K562 (cell line): ENCODE data around the gene MRPL48. TPM values are rescaled to one million over a fixed set of nuclear protein-coding genes. Genes with fewer than 3 reads are reported as not detected.

ENCODE experiments used
- DMBX1 ChIP-seq: fragments of 250-450 bp; sonication (Bioruptor Pico); IDR thresholded peaks from 2 replicates; pipeline ENCODE4 v1.8.0; 2022; ENCODE audit warnings: inconsistent platforms, mild to moderate bottlenecking, moderate library complexity, borderline replicate concordance
- ERF ChIP-seq: fragments of 450-650 bp; formaldehyde crosslinking; IDR thresholded peaks from 2 replicates; pipeline ENCODE4 v1.4.0; 2020; ENCODE audit warnings: mild to moderate bottlenecking, mixed read lengths
- JUN ChIP-seq, 2 experiments: sonication (generic) in 1 of 2; formaldehyde crosslinking in 1 of 2; IDR thresholded peaks; 2 replicates each; pipeline versions ENCODE4 v1.6.1 to v1.8.0; 2012 to 2022; ENCODE audit warnings: borderline replicate concordance in 2 of 2, mild to moderate bottlenecking in 2 of 2, improper control_type of control experiment in 1 of 2, low read depth in 1 of 2, low read length in 1 of 2, missing genetic modification reagents in 1 of 2
- LCOR ChIP-seq: sonication (generic); formaldehyde crosslinking; IDR thresholded peaks from 2 replicates; pipeline ENCODE4 v1.8.0; 2022; ENCODE audit warnings: mild to moderate bottlenecking, missing genetic modification reagents
- MAFF ChIP-seq: IDR thresholded peaks from 2 replicates; pipeline ENCODE4 v1.6.1; 2012; ENCODE audit warnings: low read length, improper control_type of control experiment
- MED1 ChIP-seq: sonication (generic); formaldehyde crosslinking; IDR thresholded peaks from 2 replicates; pipeline ENCODE4 v1.8.1; 2023; ENCODE audit warnings: missing genetic modification reagents, borderline replicate concordance
- MEF2A ChIP-seq: IDR thresholded peaks from 2 replicates; pipeline ENCODE4 v1.6.1; 2011; ENCODE audit warnings: low read depth, mild to moderate bottlenecking, low read length, moderate library complexity; ENCODE audit not compliant: control insufficient read depth
- NFRKB ChIP-seq: fragments of 450-650 bp; IDR thresholded peaks from 2 replicates; pipeline ENCODE4 v1.6.1; 2016; ENCODE audit warnings: low read depth
- NFYB ChIP-seq: IDR thresholded peaks from 2 replicates; pipeline ENCODE4 v1.6.1; 2011; ENCODE audit warnings: mild to moderate bottlenecking, moderate library complexity; ENCODE audit not compliant: insufficient read length; ENCODE audit errors: extremely low read depth
- PHTF2 ChIP-seq: fragments of 250-450 bp; sonication (Bioruptor Pico); IDR thresholded peaks from 2 replicates; pipeline ENCODE4 v1.5.0; 2021; ENCODE audit warnings: mild to moderate bottlenecking
- POLR3A ChIP-seq: IDR thresholded peaks from 2 replicates; pipeline ENCODE4 v1.6.1; 2011; ENCODE audit warnings: borderline replicate concordance, mild to moderate bottlenecking, moderate library complexity; ENCODE audit not compliant: insufficient read length, insufficient read depth; ENCODE audit errors: extremely low read depth
- RFX5 ChIP-seq: IDR thresholded peaks from 2 replicates; pipeline ENCODE4 v1.6.1; 2011; ENCODE audit warnings: low read depth, mild to moderate bottlenecking, improper control_type of control experiment, low read length
- SAFB ChIP-seq: fragments of 200-400 bp; formaldehyde crosslinking; IDR thresholded peaks from 2 replicates; pipeline ENCODE4 v1.6.1; 2017; ENCODE audit warnings: low read depth, low read length, borderline replicate concordance
- SMAD2 ChIP-seq: fragments of 150-350 bp; IDR thresholded peaks from 2 replicates; pipeline ENCODE4 v1.6.1; 2014; ENCODE audit warnings: low read depth, mild to moderate bottlenecking, low read length
- SMARCA4 ChIP-seq: fragments of 450-650 bp; IDR thresholded peaks from 2 replicates; pipeline ENCODE4 v1.6.1; 2016
- TFAM ChIP-seq: fragments of 250-450 bp; sonication (Bioruptor Pico); conservative IDR thresholded peaks from 2 replicates; pipeline ENCODE4 v1.5.0; 2021; ENCODE audit warnings: mild to moderate bottlenecking, moderate library complexity
- ZNF124 ChIP-seq: sonication (generic); formaldehyde crosslinking; IDR thresholded peaks from 2 replicates; pipeline ENCODE4 v1.8.1; 2022; ENCODE audit warnings: missing genetic modification reagents
- ZNF263 ChIP-seq: sonication (generic); formaldehyde crosslinking; IDR thresholded peaks from 2 replicates; pipeline ENCODE4 v1.8.0; 2022; ENCODE audit warnings: mild to moderate bottlenecking, missing genetic modification reagents, borderline replicate concordance
- polyA plus RNA-seq, 8 experiments: library from polyadenylated mRNA; depleted of rRNA in 4 of 8; stranded (reverse) in 5 of 8; unstranded in 3 of 8; fragments of >200 nt; fragmentation: Nextera tagmentation in 2 of 8; fragmentation: Illumina TruSeq in 1 of 8; extraction: Ambion mirVana in 2 of 8; extraction: Trizol in 1 of 8; gene quantifications; 2 replicates each; pipeline versions ENCODE4 v1.2.1 to v1.2.3, GENCODE V29; 2011 to 2014; ENCODE audit warnings: inconsistent platforms in 1 of 8, missing spikeins in 1 of 8
- total RNA-seq, 7 experiments: library from RNA; depleted of rRNA in 6 of 7; stranded (reverse); fragments of >200 nt in 6 of 7; fragmentation: Illumina TruSeq in 2 of 7; extraction: Trizol in 2 of 7; gene quantifications; 2 replicates each; pipeline versions ENCODE4 v1.2.1 to v1.2.3, GENCODE V29; 2011 to 2021; ENCODE audit warnings: low replicate concordance in 1 of 7
- TF ChIP-seq, protein P1 (sequence below): fragments of 450-650 bp; IDR thresholded peaks from 2 replicates; pipeline ENCODE4 v1.6.1; 2017; ENCODE audit warnings: mild to moderate bottlenecking, moderate library complexity
- TF ChIP-seq, protein P2 (sequence below): IDR thresholded peaks from 2 replicates; pipeline ENCODE4 v1.6.1; 2016; ENCODE audit warnings: missing genetic modification characterization, missing compliant biosample characterization
- TF ChIP-seq, protein P3 (sequence below): fragments of 250-450 bp; sonication (Bioruptor Pico); IDR thresholded peaks from 2 replicates; pipeline ENCODE4 v1.8.0; 2022; ENCODE audit warnings: moderate library complexity, mild to moderate bottlenecking, inconsistent platforms
- TF ChIP-seq, protein P4 (sequence below): fragments of 450-650 bp; conservative IDR thresholded peaks from 2 replicates; pipeline ENCODE4 v1.6.1; 2016; ENCODE audit warnings: missing genetic modification characterization, low read depth, mild to moderate bottlenecking, control low read depth, missing compliant biosample characterization

MRPL48 gene
- total and polyA plus RNA-seq, 9 of the 15 experiments (the other 6 are each of a cell fraction or from before 2014, with no cell fraction given), result 66.0 to 237 (median 104) TPM

DNA sequence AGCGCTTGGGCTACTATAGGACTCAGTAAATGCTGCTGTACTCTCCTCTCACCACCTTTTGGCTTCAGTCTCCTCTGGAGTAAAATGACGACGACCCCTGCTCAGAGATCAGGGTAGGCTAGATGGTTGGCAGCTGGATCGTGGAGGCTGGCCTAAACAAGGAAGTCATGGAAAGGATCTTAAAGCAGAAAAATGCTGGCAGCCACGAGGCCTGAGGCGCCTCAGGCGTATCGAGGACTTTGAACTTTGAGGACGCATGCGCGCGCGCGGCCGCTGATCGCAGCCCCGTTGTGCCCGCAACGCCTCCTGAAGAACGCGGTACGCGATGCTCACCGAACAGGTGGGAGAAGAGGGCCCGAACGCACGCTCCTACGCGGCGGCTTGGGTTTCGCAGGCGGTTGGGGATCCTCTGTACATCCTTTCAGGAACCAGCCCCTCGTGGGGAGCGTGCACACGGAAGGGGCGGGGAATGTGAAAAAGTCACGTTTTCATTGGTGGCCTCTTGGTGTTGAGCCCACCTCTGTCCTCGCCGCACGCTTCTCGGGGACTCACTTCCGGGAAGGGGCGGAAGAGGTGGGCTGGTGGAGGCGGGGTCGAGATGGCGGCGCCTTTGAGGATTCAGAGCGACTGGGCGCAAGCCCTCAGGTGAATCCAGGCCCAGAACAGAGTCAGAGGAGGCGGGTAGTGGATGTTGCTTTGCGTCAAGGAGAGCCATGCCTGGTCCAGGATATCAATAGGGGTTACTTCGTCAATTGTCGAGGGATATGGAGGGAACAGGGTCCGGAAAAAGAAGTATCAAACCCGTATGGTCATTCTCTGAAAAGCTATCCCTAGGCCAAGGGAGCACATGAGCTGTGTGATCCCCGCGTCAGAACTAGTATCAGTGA, 89.0 kb downstream of the MRPL48 start, which contains the start of the genes COA4 and PAAF1 (continued):
- TF ChIP-seq ZNF263 (peak; percentile 67; the same call in 1 of the 2 replicates), SMARCA4 (no peak), TFAM (CRISPR knock-in tag) (no peak), NFYB (peak; percentile 61), MEF2A (no peak), PHTF2 (CRISPR knock-in tag) (no peak), MED1 (no peak), POLR3A (no peak), DMBX1 (CRISPR knock-in tag) (peak; percentile 31; the same call in 1 of the 2 replicates), LCOR (CRISPR knock-in tag) (peak; percentile 89), SMAD2 (no peak), MAFF (no peak), ZNF124 (CRISPR knock-in tag) (no peak), SAFB (peak; percentile 24; the same call in 1 of the 2 replicates), RFX5 (no peak), JUN (IDR thresholded peaks at IDR 0.05; ENCODE audit: borderline replicate concordance, low read depth, low read length) (no peak), JUN (CRISPR knock-in tag; IDR thresholded peaks at IDR 0.05; ENCODE audit: borderline replicate concordance) (peak; percentile 84; the same call in 1 of the 2 replicates), NFRKB (peak; percentile 96), ERF (CRISPR knock-in tag) (peak; percentile 54; the same call in 1 of the 2 replicates)
- TF ChIP-seq, protein P1, sequence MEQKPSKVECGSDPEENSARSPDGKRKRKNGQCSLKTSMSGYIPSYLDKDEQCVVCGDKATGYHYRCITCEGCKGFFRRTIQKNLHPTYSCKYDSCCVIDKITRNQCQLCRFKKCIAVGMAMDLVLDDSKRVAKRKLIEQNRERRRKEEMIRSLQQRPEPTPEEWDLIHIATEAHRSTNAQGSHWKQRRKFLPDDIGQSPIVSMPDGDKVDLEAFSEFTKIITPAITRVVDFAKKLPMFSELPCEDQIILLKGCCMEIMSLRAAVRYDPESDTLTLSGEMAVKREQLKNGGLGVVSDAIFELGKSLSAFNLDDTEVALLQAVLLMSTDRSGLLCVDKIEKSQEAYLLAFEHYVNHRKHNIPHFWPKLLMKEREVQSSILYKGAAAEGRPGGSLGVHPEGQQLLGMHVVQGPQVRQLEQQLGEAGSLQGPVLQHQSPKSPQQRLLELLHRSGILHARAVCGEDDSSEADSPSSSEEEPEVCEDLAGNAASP, result no peak
- TF ChIP-seq, protein P2, sequence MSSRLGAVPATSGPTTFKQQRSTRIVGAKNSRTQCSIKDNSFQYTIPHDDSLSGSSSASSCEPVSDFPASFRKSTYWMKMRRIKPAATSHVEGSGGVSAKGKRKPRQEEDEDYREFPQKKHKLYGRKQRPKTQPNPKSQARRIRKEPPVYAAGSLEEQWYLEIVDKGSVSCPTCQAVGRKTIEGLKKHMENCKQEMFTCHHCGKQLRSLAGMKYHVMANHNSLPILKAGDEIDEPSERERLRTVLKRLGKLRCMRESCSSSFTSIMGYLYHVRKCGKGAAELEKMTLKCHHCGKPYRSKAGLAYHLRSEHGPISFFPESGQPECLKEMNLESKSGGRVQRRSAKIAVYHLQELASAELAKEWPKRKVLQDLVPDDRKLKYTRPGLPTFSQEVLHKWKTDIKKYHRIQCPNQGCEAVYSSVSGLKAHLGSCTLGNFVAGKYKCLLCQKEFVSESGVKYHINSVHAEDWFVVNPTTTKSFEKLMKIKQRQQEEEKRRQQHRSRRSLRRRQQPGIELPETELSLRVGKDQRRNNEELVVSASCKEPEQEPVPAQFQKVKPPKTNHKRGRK, result no peak
- TF ChIP-seq, protein P3, sequence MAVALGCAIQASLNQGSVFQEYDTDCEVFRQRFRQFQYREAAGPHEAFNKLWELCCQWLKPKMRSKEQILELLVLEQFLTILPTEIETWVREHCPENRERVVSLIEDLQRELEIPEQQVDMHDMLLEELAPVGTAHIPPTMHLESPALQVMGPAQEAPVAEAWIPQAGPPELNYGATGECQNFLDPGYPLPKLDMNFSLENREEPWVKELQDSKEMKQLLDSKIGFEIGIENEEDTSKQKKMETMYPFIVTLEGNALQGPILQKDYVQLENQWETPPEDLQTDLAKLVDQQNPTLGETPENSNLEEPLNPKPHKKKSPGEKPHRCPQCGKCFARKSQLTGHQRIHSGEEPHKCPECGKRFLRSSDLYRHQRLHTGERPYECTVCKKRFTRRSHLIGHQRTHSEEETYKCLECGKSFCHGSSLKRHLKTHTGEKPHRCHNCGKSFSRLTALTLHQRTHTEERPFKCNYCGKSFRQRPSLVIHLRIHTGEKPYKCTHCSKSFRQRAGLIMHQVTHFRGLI (CRISPR knock-in tag), result no peak
- TF ChIP-seq, protein P4, sequence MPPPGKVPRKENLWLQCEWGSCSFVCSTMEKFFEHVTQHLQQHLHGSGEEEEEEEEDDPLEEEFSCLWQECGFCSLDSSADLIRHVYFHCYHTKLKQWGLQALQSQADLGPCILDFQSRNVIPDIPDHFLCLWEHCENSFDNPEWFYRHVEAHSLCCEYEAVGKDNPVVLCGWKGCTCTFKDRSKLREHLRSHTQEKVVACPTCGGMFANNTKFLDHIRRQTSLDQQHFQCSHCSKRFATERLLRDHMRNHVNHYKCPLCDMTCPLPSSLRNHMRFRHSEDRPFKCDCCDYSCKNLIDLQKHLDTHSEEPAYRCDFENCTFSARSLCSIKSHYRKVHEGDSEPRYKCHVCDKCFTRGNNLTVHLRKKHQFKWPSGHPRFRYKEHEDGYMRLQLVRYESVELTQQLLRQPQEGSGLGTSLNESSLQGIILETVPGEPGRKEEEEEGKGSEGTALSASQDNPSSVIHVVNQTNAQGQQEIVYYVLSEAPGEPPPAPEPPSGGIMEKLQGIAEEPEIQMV, result no peak
